GM12864 (cell line): ENCODE data around the gene CCDC9B.
A peak's percentile ranks its signal among the peaks of the same experiment; 100 is the strongest.

Experiments used
- DNase-seq: peaks from one replicate; pipeline ENCODE4 v3.0.0-alpha.2; 2011; ENCODE audit warnings: low read depth
- H3K4me3 ChIP-seq: 2 replicates; pipeline ENCODE4 v1.5.1; 2011; ENCODE audit warnings: mild to moderate bottlenecking, low read depth, low read length, control low read depth
- TF ChIP-seq, protein P1 (sequence below): IDR thresholded peaks from 2 replicates; pipeline ENCODE4 v1.5.1; 2011; ENCODE audit warnings: low read depth, mild to moderate bottlenecking, moderate library complexity, low read length, control low read depth, inconsistent platforms; ENCODE audit errors: missing control alignments

Gene CCDC9B

DNA sequence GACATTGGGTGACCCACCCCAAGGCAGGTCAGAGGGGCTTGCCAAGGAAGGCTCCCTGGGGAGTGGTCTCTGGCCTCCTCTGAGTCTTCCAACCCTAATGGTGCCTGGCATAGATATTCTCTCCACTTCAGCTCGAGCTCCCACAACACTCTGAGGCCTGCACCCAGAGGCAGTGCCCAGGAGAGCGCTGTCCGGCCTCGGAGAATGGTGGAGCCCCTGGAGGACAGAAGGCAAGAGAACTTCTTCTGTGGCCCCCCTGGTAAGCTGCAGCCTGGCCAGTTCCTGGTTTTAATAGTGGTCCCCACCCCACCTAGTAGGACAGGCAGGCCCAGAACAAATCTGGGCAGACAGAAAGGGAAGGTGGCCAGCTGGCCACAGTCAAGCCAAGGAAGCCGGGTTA lies 24.3 kb upstream of the CCDC9B start:
- DNase-seq: no peak
- no peak overlapping the region for H3K4me3 ChIP-seq
- TF ChIP-seq, protein P1, sequence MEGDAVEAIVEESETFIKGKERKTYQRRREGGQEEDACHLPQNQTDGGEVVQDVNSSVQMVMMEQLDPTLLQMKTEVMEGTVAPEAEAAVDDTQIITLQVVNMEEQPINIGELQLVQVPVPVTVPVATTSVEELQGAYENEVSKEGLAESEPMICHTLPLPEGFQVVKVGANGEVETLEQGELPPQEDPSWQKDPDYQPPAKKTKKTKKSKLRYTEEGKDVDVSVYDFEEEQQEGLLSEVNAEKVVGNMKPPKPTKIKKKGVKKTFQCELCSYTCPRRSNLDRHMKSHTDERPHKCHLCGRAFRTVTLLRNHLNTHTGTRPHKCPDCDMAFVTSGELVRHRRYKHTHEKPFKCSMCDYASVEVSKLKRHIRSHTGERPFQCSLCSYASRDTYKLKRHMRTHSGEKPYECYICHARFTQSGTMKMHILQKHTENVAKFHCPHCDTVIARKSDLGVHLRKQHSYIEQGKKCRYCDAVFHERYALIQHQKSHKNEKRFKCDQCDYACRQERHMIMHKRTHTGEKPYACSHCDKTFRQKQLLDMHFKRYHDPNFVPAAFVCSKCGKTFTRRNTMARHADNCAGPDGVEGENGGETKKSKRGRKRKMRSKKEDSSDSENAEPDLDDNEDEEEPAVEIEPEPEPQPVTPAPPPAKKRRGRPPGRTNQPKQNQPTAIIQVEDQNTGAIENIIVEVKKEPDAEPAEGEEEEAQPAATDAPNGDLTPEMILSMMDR: no peak

DNA sequence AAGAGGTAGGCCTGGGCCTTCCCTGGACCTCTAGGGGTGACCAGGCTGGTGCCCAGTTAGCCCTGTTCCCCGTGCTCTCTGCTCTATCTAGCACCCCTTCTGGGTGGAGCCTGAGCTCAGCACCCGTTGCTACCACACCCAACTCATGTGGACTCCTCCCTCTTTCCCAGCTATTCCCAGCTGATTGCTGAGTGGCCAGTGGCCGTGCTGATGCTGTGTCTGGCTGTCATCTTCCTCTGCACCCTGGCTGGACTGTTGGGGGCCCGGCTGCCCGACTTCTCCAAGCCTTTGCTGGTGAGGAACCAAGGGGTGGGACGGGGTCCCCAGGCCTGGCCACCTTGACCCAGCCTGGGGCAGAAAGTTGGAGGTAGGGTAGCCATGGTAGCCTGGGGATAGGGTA lies 23.5 kb upstream of the CCDC9B start:
- DNase-seq: no peak
- H3K4me3 ChIP-seq: no peak overlapping the region
- TF ChIP-seq, protein P1: no peak

DNA sequence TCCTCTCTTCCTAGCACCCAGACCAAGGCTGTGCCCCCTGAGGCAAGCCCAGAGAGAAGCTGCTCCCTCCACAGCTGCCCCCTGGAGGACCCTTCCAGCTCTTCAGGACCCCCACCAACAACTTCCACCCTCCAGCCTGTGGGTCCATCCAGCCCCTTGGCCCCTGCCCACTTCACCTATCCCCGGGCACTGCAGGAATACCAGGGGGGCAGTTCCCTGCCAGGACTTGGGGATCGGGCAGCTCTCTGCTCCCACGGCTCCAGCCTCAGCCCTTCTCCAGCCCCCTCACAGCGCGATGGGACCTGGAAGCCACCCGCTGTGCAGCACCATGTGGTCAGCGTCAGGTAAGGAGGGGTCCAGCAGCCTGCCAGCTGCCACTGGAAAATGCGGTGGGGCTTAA lies 22.9 kb upstream of the CCDC9B start:
- TF ChIP-seq, protein P1: no peak
- no peak for DNase-seq
- H3K4me3 ChIP-seq: no peak overlapping the region

DNA sequence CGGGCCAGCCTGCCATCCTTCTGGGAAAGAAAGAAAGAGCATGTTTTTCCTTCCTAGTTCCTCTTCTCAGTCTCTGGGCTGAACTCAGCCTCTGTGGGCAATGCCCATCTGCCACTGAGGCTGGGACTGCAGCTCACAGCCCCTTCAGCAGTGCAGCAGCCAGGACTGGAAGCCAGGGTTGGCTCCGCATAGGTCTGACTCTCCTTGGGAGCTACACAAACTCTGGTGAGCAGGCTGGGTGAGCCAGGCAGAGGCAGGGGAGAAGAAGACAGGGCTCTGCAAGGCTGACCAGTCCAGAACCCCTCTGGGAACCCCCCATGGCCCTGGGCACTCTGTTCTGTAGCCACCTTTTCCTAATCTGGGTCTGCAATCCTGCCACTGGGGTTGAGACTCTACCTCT lies 20.9 kb upstream of the CCDC9B start:
- no peak overlapping the region for H3K4me3 ChIP-seq
- TF ChIP-seq, protein P1: no peak
- DNase-seq: no peak

DNA sequence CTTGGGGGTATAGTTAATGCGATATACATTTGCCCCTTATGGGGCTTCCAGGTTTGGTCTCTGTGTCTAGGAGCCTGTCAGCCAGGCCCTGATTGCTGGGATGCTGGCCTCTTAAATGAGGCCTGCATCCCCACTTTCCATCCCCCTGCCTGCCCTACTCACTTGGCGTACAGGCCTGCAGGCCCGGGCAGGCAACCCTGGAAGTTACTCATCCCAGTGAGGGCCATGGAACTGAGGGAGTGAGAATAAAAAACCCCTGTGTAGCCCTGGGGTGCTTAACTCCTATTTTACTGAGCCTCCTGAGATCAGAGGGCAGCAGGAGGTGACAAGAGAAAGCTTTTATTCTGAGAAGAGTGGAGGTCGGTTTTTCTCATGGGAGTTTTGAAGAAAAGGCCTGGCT lies 19.3 kb upstream of the CCDC9B start:
- DNase-seq: no peak
- H3K4me3 ChIP-seq: no peak overlapping the region
- TF ChIP-seq, protein P1: no peak

DNA sequence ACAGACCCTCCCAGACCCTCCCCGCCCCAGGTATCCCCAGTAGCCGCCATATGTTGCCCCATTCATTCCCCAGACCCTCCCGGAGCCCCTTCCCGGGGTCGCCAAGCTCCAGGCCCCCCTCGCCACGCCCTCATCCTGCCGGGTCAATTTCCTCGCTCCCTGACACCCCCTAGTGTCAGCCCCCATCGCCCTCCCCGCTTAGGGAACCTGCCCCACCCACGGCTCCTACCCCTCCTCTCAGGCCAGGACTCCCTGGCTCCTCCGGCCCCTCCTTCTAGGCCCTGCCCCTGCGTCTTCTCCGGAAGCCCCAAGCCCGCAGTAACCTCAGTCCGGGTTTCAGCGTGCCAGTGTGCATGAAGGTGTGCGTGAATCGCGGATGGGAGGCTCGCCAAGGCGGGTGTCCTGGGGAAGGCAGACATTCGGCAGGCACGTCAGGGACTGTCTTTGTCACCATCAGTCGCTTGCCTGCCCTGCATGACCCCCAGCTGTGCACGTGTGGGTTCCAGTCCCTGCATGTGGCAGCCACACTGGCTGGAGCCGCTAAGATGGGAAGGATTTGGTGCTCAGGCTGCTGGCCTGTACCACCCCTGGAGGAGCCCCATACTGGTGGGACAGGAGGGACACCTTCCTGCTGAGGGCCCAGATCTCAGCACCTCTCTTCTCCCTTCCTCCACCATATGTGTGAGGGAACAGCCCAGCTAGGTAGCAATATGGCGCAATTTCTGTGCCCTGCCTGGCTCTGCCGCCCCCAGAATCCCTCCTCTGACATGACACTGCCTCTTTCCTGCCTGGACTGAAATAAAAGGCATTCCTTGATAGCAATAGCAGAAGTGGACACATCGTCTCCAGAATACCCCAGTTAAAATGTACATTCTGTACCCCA lies 18.0 kb upstream of the CCDC9B start:
- TF ChIP-seq, protein P1: peak; percentile 5
- peak overlapping the region; percentile 58 for H3K4me3 ChIP-seq
- DNase-seq: no peak
